Lower leg skin (tissue), 4 donors: ENCODE data around the gene MS4A13. TPM values are rescaled to one million over a fixed set of nuclear protein-coding genes. Genes with fewer than 3 reads are reported as not detected.
"Not testable (repeated sequence)": the region's sequence is repeated elsewhere in the genome, so short reads cannot be mapped to it uniquely, and the experiment has no call there.

Experiments
- DNase-seq, 2 donors: peaks; one replicate each; pipeline ENCODE4 v3.0.0-alpha.2; 2019; ENCODE audit warnings: low spot score in 2 of 2
- H3K4me3 ChIP-seq: fragments of 200-600 bp; sonication (generic); 2 replicates; pipeline ENCODE4 v1.5.1; 2017; ENCODE audit warnings: mild to moderate bottlenecking, low read depth; ENCODE audit not compliant: poor library complexity, severe bottlenecking
- CTCF ChIP-seq, 3 donors: fragments of 450-650 bp; IDR thresholded peaks; one replicate each; pipeline ENCODE4 v1.5.1; 2016; ENCODE audit warnings: antibody characterized with exemption in 3 of 3, mild to moderate bottlenecking in 3 of 3, moderate library complexity in 2 of 3
- POLR2A ChIP-seq, 2 donors: fragments of 450-650 bp; IDR thresholded peaks; one replicate each; pipeline ENCODE4 v1.6.1; 2016 to 2017; ENCODE audit warnings: antibody characterized with exemption in 2 of 2, mild to moderate bottlenecking in 1 of 2, moderate library complexity in 1 of 2
- WGBS, 2 donors: methylation state at CpG; one replicate each; pipeline ENCODE4 v1.1.5; 2018; 5-methylcytosine and 5-hydroxymethylcytosine counted together
- intact Hi-C: fragments of 100-400 bp; cut with DNase I; formaldehyde crosslinking; loops from one replicate; pipeline ENCODE4 v1.15.0; 2023; ENCODE audit warnings: low total_unique reads
- total RNA-seq, 4 donors: library from RNA; depleted of rRNA; stranded (reverse); fragments of >200 nt; gene quantifications; one replicate each; pipeline ENCODE4 v1.1.0, GENCODE V29; 2016

MS4A13 gene
- total RNA-seq, 4 donors from 2014 or later: not detected

- TF ChIP-seq POLR2A (IDR thresholded peaks at IDR 0.05) (no peak), CTCF (IDR thresholded peaks at IDR 0.05) (no peak)
- intact Hi-C loops: no loop called here
- H3K4me3 ChIP-seq: no peak overlapping the region
- 78 to 81% methylated on average over 2 of the region's 2 CpGs for WGBS, 2 donors
- no peak for DNase-seq
These were observed 1.4 kb upstream of the MS4A13 start for GRCh38 chr11:60513496-60514460.

- WGBS, 2 donors: 52 to 62% methylated on average over 1 of the region's 1 CpG
- no peak for TF ChIP-seq POLR2A (IDR thresholded peaks at IDR 0.05)
- no peak for TF ChIP-seq CTCF (IDR thresholded peaks at IDR 0.05)
- H3K4me3 ChIP-seq: no peak overlapping the region
These were observed 13.3 kb downstream of the MS4A13 start for GRCh38 chr11:60528465-60528864.

DNA sequence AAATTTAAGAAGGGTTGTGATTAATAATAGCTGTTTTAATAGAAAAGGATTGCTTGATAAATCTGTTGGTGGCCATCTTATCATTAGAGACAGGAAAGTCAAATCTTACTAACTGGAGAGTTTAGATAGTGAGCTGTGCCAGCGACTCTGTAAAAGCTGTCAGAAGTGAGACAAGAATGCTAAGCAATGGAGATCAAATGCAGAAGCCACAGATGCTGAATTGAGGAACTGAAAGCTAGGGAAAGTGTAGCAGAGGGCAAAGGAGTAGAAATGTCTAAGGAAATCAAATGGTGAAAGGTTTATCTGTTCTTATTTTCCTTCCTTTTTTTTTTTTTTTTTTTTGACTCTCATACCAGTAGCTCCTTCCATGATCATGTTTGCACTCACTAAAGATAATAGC lies 13.7 kb downstream of the MS4A13 start:
- 42 to 54% methylated on average over 1 of the region's 1 CpG for WGBS, 2 donors
- TF ChIP-seq CTCF (IDR thresholded peaks at IDR 0.05) (no peak), POLR2A (IDR thresholded peaks at IDR 0.05) (no peak)
- DNase-seq: no peak
- H3K4me3 ChIP-seq: no peak overlapping the region
- intact Hi-C loops: no loop called here

More at GRCh38 chr11:60528465-60528864, 13.3 kb downstream of the MS4A13 start:
- intact Hi-C loops: no loop called here
- DNase-seq: no peak

GRCh38 chr11:60530454-60531100 lies 15.4 kb downstream of the MS4A13 start:
- DNase-seq: no peak
- WGBS, 2 donors: 76 to 87% methylated on average over 3 of the region's 3 CpGs
- no peak overlapping the region for H3K4me3 ChIP-seq
- TF ChIP-seq CTCF (IDR thresholded peaks at IDR 0.05) (no peak), POLR2A (IDR thresholded peaks at IDR 0.05) (no peak)
- intact Hi-C loops: no loop called here

DNA sequence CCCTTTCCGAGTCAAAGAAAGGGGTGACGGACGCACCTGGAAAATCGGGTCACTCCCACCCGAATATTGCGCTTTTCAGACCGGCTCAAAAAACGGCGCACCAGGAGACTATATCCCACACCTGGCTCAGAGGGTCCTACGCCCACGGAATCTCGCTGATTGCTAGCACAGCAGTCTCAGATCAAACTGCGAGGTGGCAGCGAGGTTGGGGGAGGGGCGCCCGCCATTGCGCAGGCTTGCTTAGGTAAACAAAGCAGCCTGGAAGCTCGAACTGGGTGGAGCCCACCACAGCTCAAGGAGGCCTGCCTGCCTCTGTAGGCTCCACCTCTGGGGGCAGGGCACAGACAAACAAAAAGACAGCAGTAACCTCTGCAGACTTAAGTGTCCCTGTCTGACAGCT lies 17.2 kb downstream of the MS4A13 start:
- DNase-seq, H3K4me3 ChIP-seq, intact Hi-C loops: not testable (repeated sequence)
- 93 to 95% methylated on average over 6 to 12 of the region's 18 CpGs for WGBS, 2 donors

DNA sequence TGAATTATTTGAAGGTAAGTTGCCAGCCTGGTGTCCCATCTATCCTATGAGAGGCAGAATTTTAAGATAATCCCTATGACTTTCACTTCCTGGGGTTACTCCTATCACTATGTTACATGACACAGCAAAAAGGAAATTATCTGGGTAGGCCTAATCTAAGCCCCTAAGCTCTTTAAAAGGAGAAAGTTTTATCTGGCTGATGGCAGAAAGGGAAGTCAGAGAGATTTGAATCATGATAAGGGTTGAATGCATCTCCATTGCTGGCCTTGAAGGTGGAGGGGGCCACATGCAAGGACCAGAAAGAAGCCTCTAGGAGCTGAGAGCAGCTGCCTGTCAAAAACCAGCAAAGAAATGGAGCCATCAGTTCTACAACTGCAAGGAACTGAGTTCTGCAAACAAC lies 23.4 kb downstream of the MS4A13 start:
- DNase-seq, intact Hi-C loops, H3K4me3 ChIP-seq: not testable (repeated sequence)
